Measurements from ENCODE around the gene STPG1. TPM values are rescaled to one million over a fixed set of nuclear protein-coding genes. Genes with fewer than 3 reads are reported as not detected.

Gene STPG1
- total and polyA plus RNA-seq, 9 of the 15 experiments (the other 6 are each of a cell fraction or from before 2014, with no cell fraction given) = 5.0 to 11.9 (median 8.3) TPM

DNA sequence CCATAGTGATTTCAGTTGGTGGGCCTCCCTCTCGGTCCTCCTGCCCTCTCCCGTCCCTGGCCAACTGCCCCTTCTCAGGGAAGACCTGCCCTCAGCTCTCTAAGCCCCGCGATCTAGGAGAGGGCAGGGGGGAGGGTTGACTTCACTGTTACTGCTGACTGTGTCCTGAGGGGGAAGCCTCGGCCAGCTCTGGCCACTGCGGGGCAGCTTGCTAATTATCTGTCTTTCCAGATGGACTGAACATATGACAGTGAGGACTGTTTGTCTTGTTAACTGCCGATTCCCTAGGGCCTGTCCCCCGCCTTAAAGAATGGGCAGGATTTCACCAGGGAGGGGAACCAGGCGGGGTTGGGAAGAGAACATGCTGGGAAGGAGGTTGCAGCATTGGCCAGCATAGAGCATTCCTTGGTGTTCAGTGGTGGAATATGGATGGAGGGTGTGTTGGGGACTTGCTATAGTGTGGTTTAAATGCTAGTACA, 24.9 kb upstream of the STPG1 start (continued):
- TF ChIP-seq, protein P1, sequence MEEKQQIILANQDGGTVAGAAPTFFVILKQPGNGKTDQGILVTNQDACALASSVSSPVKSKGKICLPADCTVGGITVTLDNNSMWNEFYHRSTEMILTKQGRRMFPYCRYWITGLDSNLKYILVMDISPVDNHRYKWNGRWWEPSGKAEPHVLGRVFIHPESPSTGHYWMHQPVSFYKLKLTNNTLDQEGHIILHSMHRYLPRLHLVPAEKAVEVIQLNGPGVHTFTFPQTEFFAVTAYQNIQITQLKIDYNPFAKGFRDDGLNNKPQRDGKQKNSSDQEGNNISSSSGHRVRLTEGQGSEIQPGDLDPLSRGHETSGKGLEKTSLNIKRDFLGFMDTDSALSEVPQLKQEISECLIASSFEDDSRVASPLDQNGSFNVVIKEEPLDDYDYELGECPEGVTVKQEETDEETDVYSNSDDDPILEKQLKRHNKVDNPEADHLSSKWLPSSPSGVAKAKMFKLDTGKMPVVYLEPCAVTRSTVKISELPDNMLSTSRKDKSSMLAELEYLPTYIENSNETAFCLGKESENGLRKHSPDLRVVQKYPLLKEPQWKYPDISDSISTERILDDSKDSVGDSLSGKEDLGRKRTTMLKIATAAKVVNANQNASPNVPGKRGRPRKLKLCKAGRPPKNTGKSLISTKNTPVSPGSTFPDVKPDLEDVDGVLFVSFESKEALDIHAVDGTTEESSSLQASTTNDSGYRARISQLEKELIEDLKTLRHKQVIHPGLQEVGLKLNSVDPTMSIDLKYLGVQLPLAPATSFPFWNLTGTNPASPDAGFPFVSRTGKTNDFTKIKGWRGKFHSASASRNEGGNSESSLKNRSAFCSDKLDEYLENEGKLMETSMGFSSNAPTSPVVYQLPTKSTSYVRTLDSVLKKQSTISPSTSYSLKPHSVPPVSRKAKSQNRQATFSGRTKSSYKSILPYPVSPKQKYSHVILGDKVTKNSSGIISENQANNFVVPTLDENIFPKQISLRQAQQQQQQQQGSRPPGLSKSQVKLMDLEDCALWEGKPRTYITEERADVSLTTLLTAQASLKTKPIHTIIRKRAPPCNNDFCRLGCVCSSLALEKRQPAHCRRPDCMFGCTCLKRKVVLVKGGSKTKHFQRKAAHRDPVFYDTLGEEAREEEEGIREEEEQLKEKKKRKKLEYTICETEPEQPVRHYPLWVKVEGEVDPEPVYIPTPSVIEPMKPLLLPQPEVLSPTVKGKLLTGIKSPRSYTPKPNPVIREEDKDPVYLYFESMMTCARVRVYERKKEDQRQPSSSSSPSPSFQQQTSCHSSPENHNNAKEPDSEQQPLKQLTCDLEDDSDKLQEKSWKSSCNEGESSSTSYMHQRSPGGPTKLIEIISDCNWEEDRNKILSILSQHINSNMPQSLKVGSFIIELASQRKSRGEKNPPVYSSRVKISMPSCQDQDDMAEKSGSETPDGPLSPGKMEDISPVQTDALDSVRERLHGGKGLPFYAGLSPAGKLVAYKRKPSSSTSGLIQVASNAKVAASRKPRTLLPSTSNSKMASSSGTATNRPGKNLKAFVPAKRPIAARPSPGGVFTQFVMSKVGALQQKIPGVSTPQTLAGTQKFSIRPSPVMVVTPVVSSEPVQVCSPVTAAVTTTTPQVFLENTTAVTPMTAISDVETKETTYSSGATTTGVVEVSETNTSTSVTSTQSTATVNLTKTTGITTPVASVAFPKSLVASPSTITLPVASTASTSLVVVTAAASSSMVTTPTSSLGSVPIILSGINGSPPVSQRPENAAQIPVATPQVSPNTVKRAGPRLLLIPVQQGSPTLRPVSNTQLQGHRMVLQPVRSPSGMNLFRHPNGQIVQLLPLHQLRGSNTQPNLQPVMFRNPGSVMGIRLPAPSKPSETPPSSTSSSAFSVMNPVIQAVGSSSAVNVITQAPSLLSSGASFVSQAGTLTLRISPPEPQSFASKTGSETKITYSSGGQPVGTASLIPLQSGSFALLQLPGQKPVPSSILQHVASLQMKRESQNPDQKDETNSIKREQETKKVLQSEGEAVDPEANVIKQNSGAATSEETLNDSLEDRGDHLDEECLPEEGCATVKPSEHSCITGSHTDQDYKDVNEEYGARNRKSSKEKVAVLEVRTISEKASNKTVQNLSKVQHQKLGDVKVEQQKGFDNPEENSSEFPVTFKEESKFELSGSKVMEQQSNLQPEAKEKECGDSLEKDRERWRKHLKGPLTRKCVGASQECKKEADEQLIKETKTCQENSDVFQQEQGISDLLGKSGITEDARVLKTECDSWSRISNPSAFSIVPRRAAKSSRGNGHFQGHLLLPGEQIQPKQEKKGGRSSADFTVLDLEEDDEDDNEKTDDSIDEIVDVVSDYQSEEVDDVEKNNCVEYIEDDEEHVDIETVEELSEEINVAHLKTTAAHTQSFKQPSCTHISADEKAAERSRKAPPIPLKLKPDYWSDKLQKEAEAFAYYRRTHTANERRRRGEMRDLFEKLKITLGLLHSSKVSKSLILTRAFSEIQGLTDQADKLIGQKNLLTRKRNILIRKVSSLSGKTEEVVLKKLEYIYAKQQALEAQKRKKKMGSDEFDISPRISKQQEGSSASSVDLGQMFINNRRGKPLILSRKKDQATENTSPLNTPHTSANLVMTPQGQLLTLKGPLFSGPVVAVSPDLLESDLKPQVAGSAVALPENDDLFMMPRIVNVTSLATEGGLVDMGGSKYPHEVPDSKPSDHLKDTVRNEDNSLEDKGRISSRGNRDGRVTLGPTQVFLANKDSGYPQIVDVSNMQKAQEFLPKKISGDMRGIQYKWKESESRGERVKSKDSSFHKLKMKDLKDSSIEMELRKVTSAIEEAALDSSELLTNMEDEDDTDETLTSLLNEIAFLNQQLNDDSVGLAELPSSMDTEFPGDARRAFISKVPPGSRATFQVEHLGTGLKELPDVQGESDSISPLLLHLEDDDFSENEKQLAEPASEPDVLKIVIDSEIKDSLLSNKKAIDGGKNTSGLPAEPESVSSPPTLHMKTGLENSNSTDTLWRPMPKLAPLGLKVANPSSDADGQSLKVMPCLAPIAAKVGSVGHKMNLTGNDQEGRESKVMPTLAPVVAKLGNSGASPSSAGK (IDR thresholded peaks at IDR 0.05) = no peak
- no peak for TF ChIP-seq ETV5 (CRISPR knock-in tag; IDR thresholded peaks at IDR 0.05; ENCODE audit: low read depth)
- TF ChIP-seq DNMT1 (IDR thresholded peaks at IDR 0.05) = no peak
- TF ChIP-seq HMG20B (CRISPR knock-in tag; IDR thresholded peaks at IDR 0.05) = no peak
- TF ChIP-seq ZNF212 (CRISPR knock-in tag; IDR thresholded peaks at IDR 0.05) = no peak
- no peak for TF ChIP-seq ZC3H8 (IDR thresholded peaks at IDR 0.05)
- no peak for TF ChIP-seq POLR2AphosphoS2 (IDR thresholded peaks at IDR 0.05; ENCODE audit: low read length)
- TF ChIP-seq, protein P2, sequence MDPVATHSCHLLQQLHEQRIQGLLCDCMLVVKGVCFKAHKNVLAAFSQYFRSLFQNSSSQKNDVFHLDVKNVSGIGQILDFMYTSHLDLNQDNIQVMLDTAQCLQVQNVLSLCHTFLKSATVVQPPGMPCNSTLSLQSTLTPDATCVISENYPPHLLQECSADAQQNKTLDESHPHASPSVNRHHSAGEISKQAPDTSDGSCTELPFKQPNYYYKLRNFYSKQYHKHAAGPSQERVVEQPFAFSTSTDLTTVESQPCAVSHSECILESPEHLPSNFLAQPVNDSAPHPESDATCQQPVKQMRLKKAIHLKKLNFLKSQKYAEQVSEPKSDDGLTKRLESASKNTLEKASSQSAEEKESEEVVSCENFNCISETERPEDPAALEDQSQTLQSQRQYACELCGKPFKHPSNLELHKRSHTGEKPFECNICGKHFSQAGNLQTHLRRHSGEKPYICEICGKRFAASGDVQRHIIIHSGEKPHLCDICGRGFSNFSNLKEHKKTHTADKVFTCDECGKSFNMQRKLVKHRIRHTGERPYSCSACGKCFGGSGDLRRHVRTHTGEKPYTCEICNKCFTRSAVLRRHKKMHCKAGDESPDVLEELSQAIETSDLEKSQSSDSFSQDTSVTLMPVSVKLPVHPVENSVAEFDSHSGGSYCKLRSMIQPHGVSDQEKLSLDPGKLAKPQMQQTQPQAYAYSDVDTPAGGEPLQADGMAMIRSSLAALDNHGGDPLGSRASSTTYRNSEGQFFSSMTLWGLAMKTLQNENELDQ (CRISPR knock-in tag; IDR thresholded peaks at IDR 0.05; ENCODE audit: borderline replicate concordance) = no peak
- no peak for TF ChIP-seq JUN (IDR thresholded peaks at IDR 0.05; ENCODE audit: borderline replicate concordance, low read depth, low read length)
- TF ChIP-seq JUN (CRISPR knock-in tag; IDR thresholded peaks at IDR 0.05; ENCODE audit: borderline replicate concordance) = no peak
- TF ChIP-seq ZNF785 (CRISPR knock-in tag; IDR thresholded peaks at IDR 0.05) = no peak
- TF ChIP-seq, protein P3, sequence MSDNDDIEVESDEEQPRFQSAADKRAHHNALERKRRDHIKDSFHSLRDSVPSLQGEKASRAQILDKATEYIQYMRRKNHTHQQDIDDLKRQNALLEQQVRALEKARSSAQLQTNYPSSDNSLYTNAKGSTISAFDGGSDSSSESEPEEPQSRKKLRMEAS (CRISPR knock-in tag; IDR thresholded peaks at IDR 0.05) = no peak
